EL (cell line): ENCODE measurements around the gene NINJ1.

Experiments used
- DNase-seq: peaks from one replicate; pipeline ENCODE4 v3.0.0-alpha.2; 2016

The NINJ1 gene

GRCh38 chr9:93132287-93132927, 1.6 kb downstream of the NINJ1 start:
- peak; percentile 75 for DNase-seq

DNA sequence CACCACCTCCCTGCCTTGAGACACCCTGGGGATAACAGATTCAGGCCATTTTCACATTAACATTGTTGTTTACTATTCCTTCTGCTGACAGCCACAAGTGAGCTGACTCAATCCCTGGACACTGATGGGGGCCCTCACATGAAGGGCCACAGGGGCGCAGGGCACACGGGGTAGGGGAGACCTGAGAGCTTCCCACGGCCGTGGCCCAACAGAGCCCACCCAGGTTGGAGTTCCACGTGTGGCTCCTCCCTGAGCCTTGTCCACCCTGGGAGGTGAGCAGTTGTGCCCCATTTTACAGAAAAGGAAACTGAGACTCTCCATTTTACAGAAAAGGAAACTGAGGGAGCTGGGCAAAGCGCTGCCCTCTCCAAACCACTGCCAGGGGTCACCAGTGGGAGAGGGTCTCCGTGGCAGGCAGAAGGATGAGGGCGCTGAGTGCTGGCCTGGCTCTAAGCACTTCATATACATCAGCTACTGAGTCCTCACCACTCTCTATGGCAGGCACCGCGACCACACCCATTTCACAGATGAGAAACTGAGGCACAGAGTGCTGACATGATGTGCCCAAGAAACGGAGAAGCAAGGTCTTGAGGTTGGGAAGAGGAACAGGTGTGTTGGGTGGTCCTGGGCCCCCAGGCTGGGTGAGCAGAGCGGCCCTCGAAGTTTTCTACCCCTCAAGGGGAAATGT, 2.3 kb downstream of the NINJ1 start:
- no peak for DNase-seq

GRCh38 chr9:93130861-93131481, 3.1 kb downstream of the NINJ1 start:
- no peak for DNase-seq

GRCh38 chr9:93129691-93130500, 4.2 kb downstream of the NINJ1 start:
- no peak for DNase-seq

- no peak for DNase-seq
These were observed 4.8 kb downstream of the NINJ1 start for GRCh38 chr9:93129286-93129685.

- DNase-seq, result no peak
These were observed 5.3 kb downstream of the NINJ1 start for GRCh38 chr9:93128715-93129224.

DNA sequence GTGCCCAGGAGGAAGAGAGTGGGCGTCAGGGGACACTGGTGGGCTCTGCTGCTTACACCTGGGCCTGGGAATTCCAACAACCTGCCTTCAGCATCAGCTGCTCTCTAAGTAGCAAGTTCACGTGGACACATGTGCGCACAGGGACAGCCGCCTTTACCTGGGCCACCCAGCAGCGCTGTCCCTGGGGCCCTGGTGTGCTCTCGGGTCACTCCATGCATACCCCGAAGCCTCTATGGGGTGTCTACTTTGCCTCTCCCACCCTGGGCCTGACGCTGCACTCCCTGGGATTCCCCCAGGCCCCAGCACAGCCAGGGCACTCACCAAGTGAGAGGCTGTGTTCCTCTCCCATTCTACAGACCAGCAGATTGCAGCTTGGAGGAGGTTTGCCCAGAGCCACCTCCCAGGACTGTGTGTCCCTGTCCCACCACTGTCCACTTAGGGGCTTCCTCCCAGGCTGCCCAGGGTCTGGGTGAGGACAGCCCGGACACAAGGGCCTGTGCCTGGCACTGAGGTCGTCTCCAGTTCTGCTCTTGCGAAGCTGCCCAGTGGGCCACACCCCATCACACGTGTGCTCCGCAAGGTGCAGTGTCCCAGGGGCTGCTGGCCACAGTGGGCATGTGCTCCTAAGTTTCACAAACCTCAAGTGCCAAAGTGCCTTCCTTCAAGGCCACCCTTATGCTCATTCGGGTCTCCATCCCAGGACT, 5.9 kb downstream of the NINJ1 start:
- DNase-seq, result no peak

DNA sequence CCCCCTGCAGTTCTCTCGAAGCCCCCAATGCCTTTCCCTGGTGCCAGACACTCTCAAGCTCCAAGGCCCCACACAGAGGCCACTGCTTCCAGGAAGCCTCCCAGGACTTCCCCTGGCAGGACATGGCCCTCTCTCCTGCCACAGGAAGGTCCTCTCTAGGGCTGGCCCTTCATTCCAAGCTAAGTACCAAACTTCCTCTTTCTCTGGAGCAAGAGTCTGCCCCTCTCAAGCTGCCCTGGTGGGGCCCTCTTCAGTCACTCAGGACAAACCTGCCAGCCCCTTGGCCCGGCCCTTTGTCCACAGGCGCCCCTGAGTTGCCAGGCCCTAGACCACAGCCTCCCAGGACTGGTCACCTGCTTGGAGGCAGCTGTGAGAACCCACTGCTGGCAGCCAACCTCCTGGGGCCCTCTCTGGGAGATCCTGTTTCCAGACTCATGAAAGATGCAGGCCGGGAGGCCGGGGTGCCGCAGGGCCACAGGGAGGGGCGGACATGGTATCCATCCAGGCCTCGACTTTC, 6.6 kb downstream of the NINJ1 start:
- no peak for DNase-seq

GRCh38 chr9:93126825-93127368, 7.2 kb downstream of the NINJ1 start:
- no peak for DNase-seq

DNA sequence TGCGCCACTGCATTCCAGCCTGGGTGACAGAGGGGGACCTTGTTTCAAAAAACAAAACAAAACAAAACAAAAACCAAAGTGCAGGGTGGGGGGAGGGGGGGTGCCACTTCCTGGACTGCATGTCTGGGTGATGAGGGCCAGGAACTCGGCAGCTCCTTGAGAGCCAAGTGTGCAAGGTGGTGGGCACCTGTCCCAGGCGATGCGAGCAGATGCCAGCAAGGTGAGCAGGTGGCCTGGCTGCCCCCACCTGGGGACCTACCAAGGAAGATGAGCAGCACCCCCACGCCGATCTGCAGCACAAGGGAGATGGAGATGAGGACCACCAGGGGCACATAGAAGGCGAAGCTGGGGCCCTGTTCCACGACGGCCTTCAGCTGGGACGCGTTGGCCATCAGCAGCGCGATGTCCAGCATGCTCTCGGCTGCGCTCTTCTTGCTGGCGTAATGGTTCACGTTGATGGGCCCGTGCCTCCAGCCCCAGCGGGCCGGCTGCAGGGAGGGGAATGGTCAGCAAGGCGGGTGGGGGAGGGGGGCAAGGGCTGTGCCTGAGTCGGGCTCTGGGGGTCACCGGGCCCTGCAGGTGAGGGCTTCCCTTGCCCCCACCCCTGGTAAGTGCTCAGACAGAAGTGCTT, 7.8 kb downstream of the NINJ1 start:
- no peak for DNase-seq

- no peak for DNase-seq
These were observed 8.6 kb downstream of the NINJ1 start for GRCh38 chr9:93125331-93125894.

DNA sequence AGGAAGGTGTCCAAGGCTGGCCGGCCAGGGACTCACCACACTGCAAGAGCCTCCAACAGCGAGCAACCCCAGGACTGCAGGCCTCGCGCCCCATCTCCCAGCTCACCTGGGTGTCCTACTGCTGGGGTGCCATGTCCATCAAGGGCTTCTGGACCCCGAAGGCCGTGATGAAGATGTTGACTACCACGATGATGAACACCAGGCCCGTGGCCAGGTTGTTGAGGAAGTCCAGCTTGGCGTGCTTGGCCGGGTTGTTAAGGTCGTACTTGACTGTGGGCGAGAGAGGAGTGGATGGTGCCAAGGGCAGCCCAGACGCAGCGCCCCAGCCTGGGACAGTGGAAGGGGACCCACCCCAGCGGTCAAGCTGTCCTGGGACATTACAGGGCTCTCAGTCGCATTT, 9.3 kb downstream of the NINJ1 start:
- no peak for DNase-seq

GRCh38 chr9:93123561-93124283, 10.3 kb downstream of the NINJ1 start:
- no peak for DNase-seq

GRCh38 chr9:93122721-93123221, 11.3 kb downstream of the NINJ1 start:
- no peak for DNase-seq

DNA sequence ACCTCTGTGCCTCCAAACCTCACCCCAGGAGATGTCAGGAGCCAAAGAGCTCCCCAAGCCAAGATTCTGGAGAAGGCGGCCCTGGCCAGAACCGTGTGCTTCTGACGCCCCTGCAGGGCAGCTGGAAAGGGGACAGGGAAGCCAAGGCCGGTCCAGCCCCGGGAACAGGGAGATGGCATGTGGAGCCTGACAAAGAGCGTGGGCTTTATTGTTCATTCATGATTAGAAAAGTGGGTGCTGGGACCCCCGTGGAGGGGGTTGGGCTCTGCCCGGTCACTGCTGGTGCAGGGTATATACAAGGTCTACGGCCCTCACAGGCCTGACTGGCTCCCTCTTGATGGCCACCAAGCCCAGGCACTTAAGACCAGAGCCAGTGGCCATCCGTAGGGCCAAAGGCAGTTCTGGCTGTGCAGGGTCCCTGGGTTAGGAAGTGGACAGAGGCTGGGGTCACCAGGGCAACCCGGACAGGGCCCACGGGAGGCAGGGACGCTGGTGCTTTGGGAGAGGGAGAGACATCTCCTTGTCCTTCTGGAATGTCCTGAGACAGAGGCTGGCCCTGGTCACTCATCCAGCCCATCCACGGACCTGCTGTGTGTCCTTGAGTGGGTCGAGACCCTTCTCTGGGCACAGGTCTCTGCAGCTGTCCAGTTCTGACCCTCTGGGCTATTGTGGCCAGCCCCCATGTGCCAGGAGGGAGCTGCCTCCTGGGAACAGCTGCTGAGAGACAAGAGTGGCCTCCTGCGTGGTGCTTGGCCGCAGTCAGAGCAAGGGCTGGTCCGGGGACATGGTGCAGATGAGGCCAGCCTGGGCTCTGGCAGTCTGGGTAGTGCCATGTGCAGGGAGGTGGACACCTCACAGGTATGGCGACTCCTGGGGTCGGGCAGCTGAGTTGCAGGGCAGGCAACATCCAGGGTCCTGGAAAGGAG, 12.5 kb downstream of the NINJ1 start:
- no peak for DNase-seq

DNA sequence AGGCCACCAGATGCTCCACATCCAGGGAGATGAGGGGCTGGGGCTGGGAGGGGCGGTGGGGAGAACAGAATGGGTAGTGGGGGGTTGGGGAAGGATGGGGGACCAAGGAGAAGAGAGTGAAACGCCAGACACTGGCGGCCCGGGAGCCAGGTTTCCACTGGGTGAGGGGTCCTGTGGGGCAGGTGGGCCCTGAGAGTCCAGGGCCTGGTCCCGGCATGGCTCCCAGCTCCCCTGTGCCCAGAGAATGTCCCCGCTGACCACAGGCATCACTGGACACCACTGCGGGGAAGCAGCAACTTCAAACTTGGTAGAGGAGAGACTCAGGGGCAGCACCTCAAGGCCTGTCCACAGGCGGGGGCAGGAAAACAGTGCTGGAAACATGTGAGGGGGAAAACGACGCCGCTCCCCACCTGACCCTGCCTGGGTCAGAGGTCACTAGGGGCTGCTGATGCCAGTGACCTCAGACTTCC, 13.2 kb downstream of the NINJ1 start:
- no peak for DNase-seq

GRCh38 chr9:93119953-93120845, 13.9 kb downstream of the NINJ1 start:
- DNase-seq, result peak; percentile 97

- DNase-seq, result no peak
These were observed 14.4 kb downstream of the NINJ1 start for GRCh38 chr9:93119703-93119952.
